Neuronal stem cell (in vitro differentiated cells): ENCODE measurements around the gene ARMC12.

Experiments used
- DNase-seq: peaks from one replicate; pipeline ENCODE4 v3.0.0-alpha.2; 2013; ENCODE audit warnings: low spot score
- H2AFZ ChIP-seq: one replicate; pipeline ENCODE4 v1.6.1; 2013; ENCODE audit warnings: mild to moderate bottlenecking, low read length, inconsistent platforms
- H2AK5ac ChIP-seq: 2 replicates; pipeline ENCODE4 v1.6.1; 2013; ENCODE audit warnings: low read depth, mild to moderate bottlenecking, inconsistent platforms, low read length, moderate library complexity, mixed read lengths
- H2BK120ac ChIP-seq: 2 replicates; pipeline ENCODE4 v1.6.1; 2013; ENCODE audit warnings: low read depth, mild to moderate bottlenecking, inconsistent platforms, low read length, moderate library complexity, mixed read lengths
- H2BK12ac ChIP-seq: one replicate; pipeline ENCODE4 v1.6.1; 2013; ENCODE audit warnings: low read length, inconsistent platforms
- H2BK15ac ChIP-seq: 2 replicates; pipeline ENCODE4 v1.6.1; 2013; ENCODE audit warnings: mild to moderate bottlenecking, low read length, inconsistent platforms, mixed read lengths
- H2BK5ac ChIP-seq: one replicate; pipeline ENCODE4 v1.6.1; 2013; ENCODE audit warnings: inconsistent platforms, mild to moderate bottlenecking, low read length, moderate library complexity
- H3K14ac ChIP-seq: one replicate; pipeline ENCODE4 v1.6.1; 2013; ENCODE audit warnings: low read length, inconsistent platforms
- H3K18ac ChIP-seq: 2 replicates; pipeline ENCODE4 v1.6.1; 2013; ENCODE audit warnings: low read length, inconsistent platforms
- H3K23ac ChIP-seq: 2 replicates; pipeline ENCODE4 v1.6.1; 2013; ENCODE audit warnings: low read depth, mild to moderate bottlenecking, mixed read lengths, low read length, inconsistent platforms; ENCODE audit not compliant: poor library complexity
- H3K27ac ChIP-seq: replicated peaks from 3 replicates; pipeline ENCODE4 v1.5.1; 2013; ENCODE audit warnings: low read length, inconsistent platforms
- H3K27me3 ChIP-seq, 3 experiments: 2 replicates each; pipeline ENCODE4 v1.6.1; 2013; ENCODE audit warnings: low read length in 3 of 3, mild to moderate bottlenecking in 2 of 3, inconsistent platforms in 1 of 3, low read depth in 1 of 3, mixed read lengths in 1 of 3, moderate library complexity in 1 of 3; ENCODE audit not compliant: control insufficient read depth in 3 of 3, insufficient read depth in 3 of 3
- H3K36me3 ChIP-seq, 2 donors: replicated peaks in 1 of 2; 2 replicates each; pipeline ENCODE4 v1.6.1; 2013; ENCODE audit warnings: low read length in 2 of 2; ENCODE audit not compliant: control insufficient read depth in 2 of 2, insufficient read depth in 2 of 2
- H3K4ac ChIP-seq: 2 replicates; pipeline ENCODE4 v1.6.1; 2013; ENCODE audit warnings: inconsistent platforms, mild to moderate bottlenecking, low read length, moderate library complexity
- H3K4me1 ChIP-seq, 2 donors: 1 replicate in 1 of 2; 2 replicates in 1 of 2; pipeline ENCODE4 v1.6.1; 2013; ENCODE audit warnings: low read length in 2 of 2, low read depth in 1 of 2; ENCODE audit not compliant: control insufficient read depth in 2 of 2, insufficient read depth in 1 of 2
- H3K4me2 ChIP-seq: one replicate; pipeline ENCODE4 v1.6.1; 2013; ENCODE audit warnings: mild to moderate bottlenecking, low read length, inconsistent platforms; ENCODE audit not compliant: insufficient read depth, poor library complexity, severe bottlenecking
- H3K4me3 ChIP-seq, 2 donors: 2 replicates each; pipeline ENCODE4 v1.5.1; 2013; ENCODE audit warnings: low read length in 2 of 2, mild to moderate bottlenecking in 2 of 2, inconsistent platforms in 1 of 2, moderate library complexity in 1 of 2
- H3K79me1 ChIP-seq: one replicate; pipeline ENCODE4 v1.6.1; 2013; ENCODE audit warnings: low read depth, mild to moderate bottlenecking, inconsistent platforms, low read length, moderate library complexity
- H3K9ac ChIP-seq: one replicate; pipeline ENCODE4 v1.6.1; 2013; ENCODE audit warnings: mild to moderate bottlenecking, low read depth, low read length, inconsistent platforms; ENCODE audit not compliant: poor library complexity
- H3K9me3 ChIP-seq, 2 donors: replicated peaks in 1 of 2; 2 replicates each; pipeline versions ENCODE3 to v1.6.1; 2013; ENCODE audit warnings: low read length in 2 of 2, mild to moderate bottlenecking in 2 of 2, inconsistent platforms in 1 of 2, low read depth in 1 of 2, mixed read lengths in 1 of 2, moderate library complexity in 1 of 2; ENCODE audit not compliant: control insufficient read depth in 2 of 2, insufficient read depth in 1 of 2
- H4K8ac ChIP-seq: one replicate; pipeline ENCODE4 v1.6.1; 2013; ENCODE audit warnings: low read depth, mild to moderate bottlenecking, inconsistent platforms, low read length, moderate library complexity
- H4K91ac ChIP-seq: one replicate; pipeline ENCODE4 v1.6.1; 2013; ENCODE audit warnings: low read length, low read depth, mild to moderate bottlenecking, inconsistent platforms; ENCODE audit not compliant: poor library complexity
- WGBS, 2 donors: extraction: QIAGEN DNeasy Blood & Tissue Kit; methylation state at CpG; one replicate each; pipeline ENCODE4 v1.1.7; 2013; ENCODE audit warnings: missing lambda C conversion rate in 2 of 2, mixed read lengths in 1 of 2; ENCODE audit not compliant: insufficient read length in 2 of 2, insufficient replicate concordance in 1 of 2; ENCODE audit errors: extremely low coverage in 2 of 2; 5-methylcytosine and 5-hydroxymethylcytosine counted together

Gene ARMC12

DNA sequence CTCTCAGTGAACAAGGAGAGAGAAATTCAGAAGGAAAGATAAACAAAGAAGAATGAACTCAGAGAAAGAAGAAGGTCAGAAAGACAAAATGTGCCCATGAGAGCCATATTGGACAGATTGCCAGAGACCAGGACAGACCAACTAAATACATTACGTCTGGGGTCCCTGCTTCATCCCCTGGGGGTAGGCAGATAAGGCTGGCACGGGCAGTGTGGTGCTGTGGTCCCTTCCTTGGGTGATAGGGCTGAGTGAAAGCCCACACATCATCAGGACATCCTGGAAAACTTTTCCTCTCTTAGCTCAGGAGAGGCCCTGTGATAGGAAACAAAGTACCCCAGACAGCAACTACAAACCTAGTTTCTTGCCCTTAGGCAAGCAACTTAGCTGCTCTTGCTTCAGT is 13.2 kb upstream of the ARMC12 start:
- no peak overlapping the region for H4K91ac ChIP-seq
- H2BK12ac ChIP-seq, result no peak overlapping the region
- H4K8ac ChIP-seq, result no peak overlapping the region
- H3K27me3 ChIP-seq, result peaks cover 0 to 5% (median 0%) of the 10 kb centered on the region in 3 experiments
- peaks cover 36% of the 10 kb centered on the region in 2 donors for H3K4me1 ChIP-seq
- H3K27ac ChIP-seq, result no peak overlapping the region
- H3K4ac ChIP-seq, result no peak overlapping the region
- no peak overlapping the region for H2BK120ac ChIP-seq
- H2BK5ac ChIP-seq, result no peak overlapping the region
- no CpG with 5 or more reads among the region's 2 CpGs for WGBS, 2 donors
- no peaks in the 10 kb centered on the region for H3K79me1 ChIP-seq
- no peaks in the 10 kb centered on the region for H3K36me3 ChIP-seq
- no peak overlapping the region for H3K14ac ChIP-seq
- no peak overlapping the region for H3K4me2 ChIP-seq
- DNase-seq, result no peak
- no peak overlapping the region for H2BK15ac ChIP-seq
- H3K9me3 ChIP-seq, result no peaks in the 10 kb centered on the region
- H3K23ac ChIP-seq, result no peak overlapping the region
- H3K4me3 ChIP-seq, result no peak overlapping the region
- H3K18ac ChIP-seq, result peak overlapping the region; percentile 45
- no peak overlapping the region for H2AK5ac ChIP-seq
- H3K9ac ChIP-seq, result no peak overlapping the region
- peak overlapping the region; percentile 54 for H2AFZ ChIP-seq

DNA sequence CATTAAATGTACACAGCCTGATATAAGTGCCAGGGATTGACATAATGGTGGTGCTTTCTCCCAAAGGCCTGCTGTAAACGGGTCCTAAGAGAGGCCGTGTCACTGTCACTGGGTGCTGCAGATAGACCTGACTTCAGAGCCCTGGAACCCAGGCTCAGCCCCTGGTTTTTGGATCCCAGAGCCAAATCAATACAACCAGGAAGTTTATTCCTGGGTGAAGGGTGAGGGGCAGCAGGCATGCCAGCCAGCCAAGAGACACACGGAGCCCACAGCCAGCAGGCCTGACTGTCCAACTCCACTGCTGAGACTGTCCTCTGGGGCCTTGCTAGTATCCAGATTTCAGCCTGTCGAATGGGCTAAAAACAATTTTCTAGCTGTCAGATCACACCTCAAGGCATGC is 12.8 kb upstream of the ARMC12 start:
- Histone ChIP-seq H2BK5ac (no peak overlapping the region), H2AFZ (peak overlapping the region; percentile 54), H3K23ac (no peak overlapping the region), H2BK15ac (no peak overlapping the region), H3K79me1 (no peaks in the 10 kb centered on the region), H2AK5ac (no peak overlapping the region), H3K27me3 (peaks cover 0 to 5% (median 0%) of the 10 kb centered on the region in 3 experiments), H3K18ac (no peak overlapping the region), H2BK120ac (no peak overlapping the region), H2BK12ac (no peak overlapping the region), H4K91ac (no peak overlapping the region), H4K8ac (no peak overlapping the region), H3K4me3 (no peak overlapping the region), H3K4me1 (peaks cover 35 to 37% of the 10 kb centered on the region in 2 donors), H3K14ac (no peak overlapping the region), H3K9me3 (no peaks in the 10 kb centered on the region), H3K4me2 (no peak overlapping the region), H3K36me3 (no peaks in the 10 kb centered on the region), H3K9ac (no peak overlapping the region), H3K27ac (no peak overlapping the region), H3K4ac (no peak overlapping the region)
- DNase-seq, result no peak
- WGBS, 2 donors, result no CpG with 5 or more reads among the region's 4 CpGs

DNA sequence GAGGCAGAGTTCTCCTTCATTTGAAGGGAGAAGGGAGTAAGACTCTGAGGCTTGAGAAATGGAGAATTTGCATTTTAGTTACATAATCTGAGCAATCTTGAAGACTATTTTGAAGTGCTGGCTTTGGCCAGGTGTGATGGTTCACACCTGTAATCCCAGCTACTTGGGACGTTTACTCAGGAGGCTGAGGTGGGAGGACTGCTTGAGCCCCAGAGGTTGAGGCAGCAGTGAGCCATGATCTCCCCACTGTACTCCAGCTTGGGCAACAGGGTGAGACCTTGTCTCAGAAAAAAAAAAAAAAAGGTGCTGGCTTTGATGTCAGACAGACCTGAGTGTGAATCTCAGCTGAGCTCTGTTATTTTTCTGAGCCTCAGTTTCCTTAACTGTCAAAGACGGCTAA is 12.4 kb upstream of the ARMC12 start:
- Histone ChIP-seq H3K27ac (no peak overlapping the region), H4K91ac (no peak overlapping the region), H2BK12ac (no peak overlapping the region), H3K4ac (no peak overlapping the region), H2AK5ac (no peak overlapping the region), H3K4me1 (peaks cover 36 to 38% of the 10 kb centered on the region in 2 donors), H3K79me1 (no peaks in the 10 kb centered on the region), H4K8ac (no peak overlapping the region), H3K27me3 (peaks cover 0 to 5% (median 0%) of the 10 kb centered on the region in 3 experiments), H3K23ac (no peak overlapping the region), H2BK120ac (no peak overlapping the region), H3K14ac (no peak overlapping the region), H3K9ac (no peak overlapping the region), H3K4me2 (no peak overlapping the region), H3K4me3 (no peak overlapping the region), H3K18ac (no peak overlapping the region), H3K36me3 (no peaks in the 10 kb centered on the region), H2BK5ac (no peak overlapping the region), H3K9me3 (no peaks in the 10 kb centered on the region), H2BK15ac (no peak overlapping the region), H2AFZ (no peak overlapping the region)
- DNase-seq, result no peak
- WGBS, 2 donors, result no CpG with 5 or more reads among the region's 2 CpGs

DNA sequence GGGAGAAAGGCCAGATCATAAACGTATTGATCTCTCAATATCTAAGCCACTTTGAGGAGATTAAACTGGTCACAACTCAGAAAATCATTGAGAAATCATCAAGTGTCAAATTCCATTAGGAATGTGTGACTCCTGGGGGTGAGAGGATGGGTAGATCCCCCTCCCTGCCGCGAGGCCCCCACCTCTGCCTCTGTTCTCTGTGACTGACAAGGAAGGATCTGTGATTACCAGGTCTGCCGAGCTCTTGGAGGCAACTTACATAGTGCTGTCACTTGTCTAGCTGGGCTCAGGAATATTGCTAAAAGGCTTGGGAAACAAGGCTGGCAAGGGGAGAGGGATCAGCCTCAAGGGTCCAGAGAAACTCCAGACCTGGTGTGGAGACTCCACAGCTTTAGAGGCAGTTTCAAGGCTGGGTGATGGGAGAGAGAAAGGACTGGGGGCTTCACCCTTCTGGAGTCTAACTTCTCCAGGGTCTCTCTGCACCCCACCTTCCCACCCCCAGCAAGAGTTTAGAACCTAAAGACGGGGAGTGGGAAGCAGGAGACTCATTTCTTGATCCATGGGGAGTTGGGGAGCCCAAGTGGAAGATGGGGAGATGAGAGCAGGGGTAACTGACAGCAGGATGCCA is 11.6 kb upstream of the ARMC12 start:
- H4K8ac ChIP-seq, result no peak overlapping the region
- WGBS, 2 donors, result no CpG with 5 or more reads among the region's 5 CpGs
- H2BK5ac ChIP-seq, result no peak overlapping the region
- no peak overlapping the region for H2BK12ac ChIP-seq
- peak overlapping the region; percentile 8 for H2AFZ ChIP-seq
- peaks cover 0 to 5% (median 0%) of the 10 kb centered on the region in 3 experiments for H3K27me3 ChIP-seq
- no peaks in the 10 kb centered on the region for H3K9me3 ChIP-seq
- no peaks in the 10 kb centered on the region for H3K79me1 ChIP-seq
- no peak overlapping the region for H3K9ac ChIP-seq
- H2AK5ac ChIP-seq, result no peak overlapping the region
- H3K14ac ChIP-seq, result no peak overlapping the region
- no peak overlapping the region for H3K4me3 ChIP-seq
- no peak overlapping the region for H3K27ac ChIP-seq
- H2BK15ac ChIP-seq, result peak overlapping the region; percentile 74
- H3K18ac ChIP-seq, result no peak overlapping the region
- DNase-seq, result no peak
- no peak overlapping the region for H3K4me2 ChIP-seq
- H3K4me1 ChIP-seq, result peaks cover 35 to 39% of the 10 kb centered on the region in 2 donors
- no peak overlapping the region for H2BK120ac ChIP-seq
- no peak overlapping the region for H3K4ac ChIP-seq
- H3K23ac ChIP-seq, result no peak overlapping the region
- no peak overlapping the region for H4K91ac ChIP-seq
- H3K36me3 ChIP-seq, result no peaks in the 10 kb centered on the region
